HepG2 (cell line): ENCODE results near the gene AFDN. TPM values are rescaled to one million over a fixed set of nuclear protein-coding genes. Genes with fewer than 3 reads are reported as not detected.

Experiments used
- ATAC-seq: fragments of 200-7000 bp; cut with Tn5 transposase; 3 replicates; pipeline ENCODE4 v1.9.1; 2020; ENCODE audit warnings: mild to moderate bottlenecking, moderate library complexity
- BruUV-seq: library from RNA; stranded (reverse); fragments of 400-500 nt; replicated peaks from 2 replicates; lab custom pipeline; 2021; lab: Mats Ljungman, UMichigan
- CTCF ChIA-PET: fragments of 300-600 bp; formaldehyde crosslinking; extraction: SDS; loops from one replicate; lab custom pipeline; 2021; ENCODE audit warnings: low total read pairs, inconsistent platforms, low intra/inter-chr PET ratio; lab: Yijun Ruan, JAX
- POLR2A ChIA-PET: fragments of 350-600 bp; sonication (Branson Sonifier 250); formaldehyde crosslinking; loops from one replicate; lab custom pipeline; 2020; ENCODE audit warnings: antibody characterized with exemption, inconsistent platforms; lab: Yijun Ruan, JAX
- DNase-seq: peaks from one replicate; pipeline ENCODE4 v3.0.0-alpha.2; 2015; ENCODE audit warnings: low spot score
- FAIRE-seq: peaks from 3 replicates; lab custom pipeline; 2011; peaks lifted over from hg19 to GRCh38; lab: Jason Lieb, UNC
- H2AFZ ChIP-seq: one replicate; pipeline ENCODE4 v1.6.1; 2011; ENCODE audit warnings: low read length, inconsistent platforms
- H3K27ac ChIP-seq: fragments of 300-600 bp; 3 replicates; pipeline ENCODE4 v1.8.0; 2011; ENCODE audit warnings: mixed run types, mild to moderate bottlenecking, mixed read lengths, low read length, inconsistent platforms; ENCODE audit not compliant: insufficient read depth; ENCODE audit errors: extremely low read length
- H3K27me3 ChIP-seq, 2 experiments: fragments of 200-600 bp in 1 of 2; 2 replicates in 1 of 2; 3 replicates in 1 of 2; pipeline versions ENCODE4 v1.6.0 to v1.8.0; 2011; ENCODE audit warnings: low read length in 2 of 2, mild to moderate bottlenecking in 2 of 2, moderate library complexity in 2 of 2, inconsistent platforms in 1 of 2; ENCODE audit not compliant: insufficient read depth in 2 of 2, control insufficient read depth in 1 of 2
- H3K36me3 ChIP-seq, 2 experiments: fragments of 200-600 bp in 1 of 2; replicated peaks in 1 of 2; 2 replicates in 1 of 2; 3 replicates in 1 of 2; pipeline versions ENCODE4 v1.5.1 to v1.8.0; 2011; ENCODE audit warnings: low read length in 2 of 2, inconsistent platforms in 1 of 2; ENCODE audit not compliant: insufficient read depth in 2 of 2, control insufficient read depth in 1 of 2
- H3K4me1 ChIP-seq: 2 replicates; pipeline ENCODE4 v1.5.1; 2012; ENCODE audit warnings: low read length, inconsistent platforms; ENCODE audit not compliant: insufficient read depth
- H3K4me2 ChIP-seq: 2 replicates; pipeline ENCODE4 v1.6.0; 2011; ENCODE audit warnings: low read depth, low read length, inconsistent platforms
- H3K4me3 ChIP-seq, 3 experiments: fragments of 200-600 bp in 1 of 3; sonication (generic), shearing (Covaris generic) in 1 of 3; replicated peaks in 1 of 3; 2 replicates each; pipeline ENCODE4 v1.5.1; 2011 to 2016; ENCODE audit warnings: low read length in 3 of 3, inconsistent platforms in 2 of 3, low read depth in 2 of 3, mild to moderate bottlenecking in 2 of 3, control low read depth in 1 of 3, mixed read lengths in 1 of 3; ENCODE audit not compliant: insufficient read depth in 1 of 3
- H3K79me2 ChIP-seq: one replicate; pipeline ENCODE4 v1.6.1; 2011; ENCODE audit warnings: low read length, inconsistent platforms; ENCODE audit not compliant: insufficient read depth
- H3K9ac ChIP-seq: 2 replicates; pipeline ENCODE4 v1.6.0; 2011; ENCODE audit warnings: mild to moderate bottlenecking, low read depth, low read length, inconsistent platforms; ENCODE audit not compliant: insufficient read depth
- H3K9me3 ChIP-seq: 2 replicates; pipeline ENCODE4 v1.5.1; 2012; ENCODE audit warnings: mild to moderate bottlenecking, low read length
- H4K20me1 ChIP-seq: 2 replicates; pipeline ENCODE4 v1.6.0; 2011; ENCODE audit warnings: inconsistent platforms, mild to moderate bottlenecking, low read length, moderate library complexity; ENCODE audit not compliant: insufficient read depth
- ARNTL ChIP-seq: sonication (generic); formaldehyde crosslinking; IDR thresholded peaks from 2 replicates; pipeline ENCODE4 v1.4.0; 2020; ENCODE audit warnings: mild to moderate bottlenecking, missing genetic modification reagents
- CBX5 ChIP-seq: sonication (generic); formaldehyde crosslinking; IDR thresholded peaks from 2 replicates; pipeline ENCODE4 v1.4.0; 2020; ENCODE audit warnings: missing genetic modification reagents, borderline replicate concordance
- CEBPB ChIP-seq: IDR thresholded peaks from 2 replicates; pipeline ENCODE4 v1.6.1; 2011; ENCODE audit warnings: low read depth, low read length, improper control_type of control experiment, borderline replicate concordance
- JUN ChIP-seq: sonication (generic); formaldehyde crosslinking; IDR thresholded peaks from 2 replicates; pipeline ENCODE4 v1.4.0; 2020; ENCODE audit warnings: mild to moderate bottlenecking, missing genetic modification reagents
- RCOR2 ChIP-seq: IDR thresholded peaks from 2 replicates; pipeline ENCODE4 v1.6.1; 2016; ENCODE audit warnings: missing biosample characterization, missing genetic modification reagents
- RFX5 ChIP-seq: IDR thresholded peaks from 2 replicates; pipeline ENCODE4 v1.6.1; 2011; ENCODE audit warnings: low read depth, low read length, improper control_type of control experiment
- TRIM22 ChIP-seq: fragments of 450-650 bp; IDR thresholded peaks from 2 replicates; pipeline ENCODE4 v1.6.1; 2017
- ZNF143 ChIP-seq: sonication (generic); formaldehyde crosslinking; IDR thresholded peaks from 2 replicates; pipeline ENCODE4 v1.4.0; 2020; ENCODE audit warnings: missing genetic modification reagents
- WGBS: methylation state at CpG from one replicate; pipeline ENCODE4 v1.1.6; 2017; ENCODE audit warnings: low lambda C conversion rate; 5-methylcytosine and 5-hydroxymethylcytosine counted together
- in situ Hi-C: cut with HindIII; loops from 2 replicates; pipeline ENCODE4 v1.10.0; 2017; ENCODE audit warnings: low pct_unique_long_range_greater_than_20kb; ENCODE audit not compliant: extremely low pct_ligation_motif_present
- intact Hi-C: fragments of 100-400 bp; cut with micrococcal nuclease; formaldehyde crosslinking; loops from one replicate; pipeline ENCODE4 v1.10.0; 2022; ENCODE audit not compliant: unreplicated experiment
- polyA plus RNA-seq, 8 experiments: library from polyadenylated mRNA; depleted of rRNA in 3 of 8; stranded (reverse) in 7 of 8; unstranded in 1 of 8; fragments of >200 nt; fragmentation: Illumina TruSeq in 4 of 8; extraction: Trizol in 4 of 8; gene quantifications; 2 replicates each; pipeline versions ENCODE4 v1.2.1 to v1.2.3, GENCODE V29; 2011 to 2016; ENCODE audit warnings: low read depth in 4 of 8, missing spikeins in 1 of 8, mixed read lengths in 1 of 8; ENCODE audit not compliant: insufficient read depth in 1 of 8
- total RNA-seq, 5 experiments: library from RNA; depleted of rRNA; stranded (reverse); fragments of >200 nt; fragmentation: Illumina TruSeq; extraction: Trizol; gene quantifications; 2 replicates each; pipeline ENCODE4 v1.2.3, GENCODE V29; 2016; ENCODE audit warnings: low read depth in 1 of 5
- TF ChIP-seq, protein P1 (sequence below): sonication (generic); formaldehyde crosslinking; IDR thresholded peaks from 2 replicates; pipeline ENCODE4 v1.4.0; 2020; ENCODE audit warnings: missing genetic modification reagents

AFDN gene
- total and polyA plus RNA-seq, 2 of the 13 experiments (the other 11 are each of a cell fraction or from before 2014, with no cell fraction given) = 136 to 151 TPM

DNA sequence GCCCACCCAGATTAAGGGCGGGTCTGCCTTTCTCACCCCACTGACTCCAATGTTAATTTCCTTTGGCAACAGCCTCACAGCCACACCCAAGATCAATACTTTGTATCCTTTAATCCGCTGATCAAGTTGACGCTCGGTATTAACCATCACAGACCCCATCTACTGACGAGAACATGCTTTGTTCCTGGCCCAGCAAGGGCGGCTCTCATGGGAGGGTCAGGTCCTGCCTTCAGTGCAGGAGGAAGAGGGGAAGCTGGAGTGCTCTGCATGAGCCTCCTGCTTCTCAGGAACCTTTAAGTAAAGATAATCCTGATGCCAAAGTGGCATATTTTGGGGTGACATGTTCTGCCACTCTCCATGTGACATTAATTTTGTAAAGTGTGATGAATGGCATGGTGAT, 179.1 kb downstream of the AFDN start:
- in situ Hi-C loops = no loop called here
- Histone ChIP-seq H3K79me2 (no peaks in the 10 kb centered on the region), H2AFZ (no peak overlapping the region), H4K20me1 (no peaks in the 10 kb centered on the region), H3K27me3 (peaks cover 0 to 22% of the 10 kb centered on the region in 2 experiments; a peak in 4 of 5 replicates), H3K4me1 (no peaks in the 10 kb centered on the region), H3K36me3 (no peaks in the 10 kb centered on the region), H3K4me2 (no peak overlapping the region), H3K27ac (no peak overlapping the region), H3K4me3 (no peak overlapping the region), H3K9me3 (peaks cover 6% of the 10 kb centered on the region), H3K9ac (no peak overlapping the region)
- 69% methylated on average over 6 of the region's 6 CpGs for WGBS
- FAIRE-seq (no peak), DNase-seq (no peak), ATAC-seq (no peak)
- intact Hi-C loops = no loop called here
- TF ChIP-seq TRIM22 (no peak), CBX5 (no peak), JUN (CRISPR knock-in tag) (no peak)
- BruUV-seq = no TSS peak
- CTCF ChIA-PET = no interaction called here
- POLR2A ChIA-PET = no interaction called here

GRCh38 chr6:168007592-168008338, 181.1 kb downstream of the AFDN start:
- H3K36me3 ChIP-seq = no peaks in the 10 kb centered on the region
- in situ Hi-C loops = no loop called here
- H3K4me2 ChIP-seq = no peak overlapping the region
- ChIA-PET POLR2A (no interaction called here), CTCF (no interaction called here)
- no TSS peak for BruUV-seq
- peaks cover 26% of the 10 kb centered on the region for H3K9me3 ChIP-seq
- FAIRE-seq (no peak), ATAC-seq (no peak; the same call in 2 of the 3 replicates), DNase-seq (peak; percentile 28)
- intact Hi-C loops = no loop called here
- TF ChIP-seq CEBPB (peak; percentile 27; the same call in 1 of the 2 replicates), JUN (CRISPR knock-in tag) (no peak), RCOR2 (CRISPR knock-in tag) (no peak), ZNF143 (CRISPR knock-in tag) (no peak), RFX5 (peak; percentile 77; the same call in 1 of the 2 replicates), ARNTL (CRISPR knock-in tag) (no peak)
- TF ChIP-seq, protein P1, sequence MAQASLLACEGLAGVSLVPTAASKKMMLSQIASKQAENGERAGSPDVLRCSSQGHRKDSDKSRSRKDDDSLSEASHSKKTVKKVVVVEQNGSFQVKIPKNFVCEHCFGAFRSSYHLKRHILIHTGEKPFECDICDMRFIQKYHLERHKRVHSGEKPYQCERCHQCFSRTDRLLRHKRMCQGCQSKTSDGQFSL (CRISPR knock-in tag) = no peak
- no peaks in the 10 kb centered on the region for H3K4me1 ChIP-seq
- no peak overlapping the region for H3K4me3 ChIP-seq
- peaks cover 0 to 22% of the 10 kb centered on the region in 2 experiments; a peak in 3 of 5 replicates for H3K27me3 ChIP-seq
- 0% methylated on average over 3 of the region's 3 CpGs for WGBS
- H2AFZ ChIP-seq = no peak overlapping the region
- H3K9ac ChIP-seq = no peak overlapping the region
- H3K27ac ChIP-seq = no peak overlapping the region
- no peaks in the 10 kb centered on the region for H4K20me1 ChIP-seq
- no peaks in the 10 kb centered on the region for H3K79me2 ChIP-seq
